ENCODE measurements around the gene MED27. TPM values are rescaled to one million over a fixed set of nuclear protein-coding genes. Genes with fewer than 3 reads are reported as not detected.

MED27 gene
- total and polyA plus RNA-seq, 7 donors = 11.9 to 19.7 (median 15.6) TPM

DNA sequence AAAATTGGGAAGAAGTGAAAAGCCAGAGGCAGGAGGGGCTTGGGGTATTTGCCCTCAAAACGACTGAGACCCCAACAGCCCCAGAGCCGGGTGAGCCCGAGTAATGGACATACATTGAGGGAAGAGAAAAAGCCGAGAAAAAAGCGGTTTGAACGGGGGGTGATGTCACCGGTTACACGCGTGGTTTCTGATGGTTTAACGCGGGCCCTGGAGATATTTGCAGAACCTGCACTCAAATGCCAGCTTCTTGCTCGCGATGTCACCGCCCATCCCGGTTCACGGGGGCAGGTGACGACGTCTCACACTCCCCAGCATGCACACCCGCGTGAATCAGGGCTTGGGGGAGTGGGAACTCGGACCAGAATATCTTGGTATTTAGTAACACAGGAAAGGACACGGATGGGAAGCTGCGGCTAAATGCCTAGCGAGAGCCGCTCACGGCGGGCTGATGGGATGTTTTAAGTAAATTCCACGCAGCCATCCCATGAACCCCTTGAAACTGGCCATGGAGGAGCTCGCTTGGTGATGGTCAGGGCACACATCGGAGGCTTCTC, 237.8 kb downstream of the MED27 start:
- Histone ChIP-seq H3K4me3 (no peak overlapping the region), H3K36me3 (no peaks in the 10 kb centered on the region), H3K4me1 (no peaks in the 10 kb centered on the region), H3K27ac (no peak overlapping the region), H3K9me3 (no peaks in the 10 kb centered on the region), H3K27me3 (peaks cover 0 to 32% (median 5%) of the 10 kb centered on the region in 3 donors)
- WGBS, 2 donors = 77 to 82% methylated on average over 30 of the region's 30 CpGs
- intact Hi-C loops (cut with DNase I) = no loop called here
- no peak for DNase-seq
- TF ChIP-seq POLR2A (IDR thresholded peaks at IDR 0.05) (no peak), EP300 (IDR thresholded peaks at IDR 0.05) (no peak), POLR2AphosphoS5 (IDR thresholded peaks at IDR 0.05) (no peak)
- TF ChIP-seq, protein P1, sequence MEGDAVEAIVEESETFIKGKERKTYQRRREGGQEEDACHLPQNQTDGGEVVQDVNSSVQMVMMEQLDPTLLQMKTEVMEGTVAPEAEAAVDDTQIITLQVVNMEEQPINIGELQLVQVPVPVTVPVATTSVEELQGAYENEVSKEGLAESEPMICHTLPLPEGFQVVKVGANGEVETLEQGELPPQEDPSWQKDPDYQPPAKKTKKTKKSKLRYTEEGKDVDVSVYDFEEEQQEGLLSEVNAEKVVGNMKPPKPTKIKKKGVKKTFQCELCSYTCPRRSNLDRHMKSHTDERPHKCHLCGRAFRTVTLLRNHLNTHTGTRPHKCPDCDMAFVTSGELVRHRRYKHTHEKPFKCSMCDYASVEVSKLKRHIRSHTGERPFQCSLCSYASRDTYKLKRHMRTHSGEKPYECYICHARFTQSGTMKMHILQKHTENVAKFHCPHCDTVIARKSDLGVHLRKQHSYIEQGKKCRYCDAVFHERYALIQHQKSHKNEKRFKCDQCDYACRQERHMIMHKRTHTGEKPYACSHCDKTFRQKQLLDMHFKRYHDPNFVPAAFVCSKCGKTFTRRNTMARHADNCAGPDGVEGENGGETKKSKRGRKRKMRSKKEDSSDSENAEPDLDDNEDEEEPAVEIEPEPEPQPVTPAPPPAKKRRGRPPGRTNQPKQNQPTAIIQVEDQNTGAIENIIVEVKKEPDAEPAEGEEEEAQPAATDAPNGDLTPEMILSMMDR (IDR thresholded peaks at IDR 0.05) = no peak

DNA sequence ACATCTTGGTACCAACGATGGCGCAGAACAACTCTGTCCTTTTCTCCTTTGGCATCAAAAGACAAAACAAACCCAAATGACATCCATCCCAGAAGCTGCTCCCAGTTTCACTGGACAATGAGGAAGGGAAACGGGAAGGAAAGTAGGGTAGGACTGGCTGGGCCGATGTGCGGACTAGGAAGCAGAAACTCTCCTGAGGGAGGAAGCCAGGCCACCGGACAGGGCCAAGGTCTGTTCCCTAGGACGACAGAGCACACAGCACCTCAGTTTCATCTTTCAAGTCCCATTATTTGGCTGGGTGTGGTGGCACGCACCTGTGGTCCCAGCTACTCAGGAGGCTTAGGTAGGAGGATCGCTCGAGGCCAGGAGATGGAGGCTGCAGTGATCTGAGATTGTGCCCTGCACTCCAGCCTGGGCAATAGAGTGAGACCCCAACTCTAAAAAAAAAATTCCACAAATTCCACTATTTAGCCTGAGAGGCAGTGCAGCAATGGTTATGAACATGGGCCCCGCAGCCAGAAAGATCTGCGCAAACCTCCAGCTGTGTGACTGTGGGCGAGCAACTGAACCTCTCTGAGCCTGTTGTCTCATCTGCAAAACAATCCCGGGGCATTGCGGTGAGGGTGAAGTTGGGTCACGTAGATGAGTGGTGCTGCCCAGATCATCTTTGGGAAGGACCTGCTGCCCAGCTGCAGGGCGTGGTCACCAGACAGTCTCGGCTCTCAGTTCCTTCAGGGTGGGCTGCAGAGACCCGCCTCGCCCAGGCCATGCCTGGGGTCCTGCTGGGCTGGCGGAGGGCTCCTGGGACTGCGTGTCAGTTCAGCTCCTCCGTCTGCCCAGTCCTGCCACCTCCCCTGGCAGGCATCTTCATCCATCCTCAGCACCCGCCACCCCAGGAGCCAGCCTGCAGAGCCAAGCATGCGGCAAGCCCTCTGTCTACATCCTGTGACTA, 238.6 kb downstream of the MED27 start:
- TF ChIP-seq, protein P1 (IDR thresholded peaks at IDR 0.05) = no peak
- TF ChIP-seq POLR2A (IDR thresholded peaks at IDR 0.05) (no peak), POLR2AphosphoS5 (IDR thresholded peaks at IDR 0.05) (no peak), EP300 (IDR thresholded peaks at IDR 0.05) (no peak)
- Histone ChIP-seq H3K27me3 (peaks cover 0 to 37% (median 5%) of the 10 kb centered on the region in 3 donors), H3K27ac (no peak overlapping the region), H3K4me3 (no peak overlapping the region), H3K9me3 (no peaks in the 10 kb centered on the region), H3K36me3 (no peaks in the 10 kb centered on the region), H3K4me1 (no peaks in the 10 kb centered on the region)
- intact Hi-C loops (cut with DNase I) = no loop called here
- no peak for DNase-seq
- 86 to 90% methylated on average over 25 of the region's 25 CpGs for WGBS, 2 donors

DNA sequence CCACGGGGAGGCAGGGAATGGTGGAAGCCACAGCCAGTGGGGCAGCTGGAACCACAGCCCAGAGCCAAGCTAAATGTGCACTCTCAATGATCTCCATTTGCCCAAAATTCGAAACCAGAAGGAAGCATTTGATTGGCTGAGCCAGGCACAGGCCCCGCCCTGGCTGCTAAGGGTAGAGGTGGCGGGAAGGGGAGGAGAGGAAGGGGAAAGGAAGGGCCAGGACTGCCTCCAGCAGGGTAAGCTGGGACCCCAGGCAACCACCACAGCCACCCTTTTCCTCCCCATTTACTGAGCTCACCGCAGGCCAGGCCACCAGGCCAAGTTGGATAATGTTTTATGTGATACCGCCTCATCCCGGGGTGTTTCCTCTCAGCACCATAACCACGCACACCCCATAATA, 239.4 kb downstream of the MED27 start:
- Histone ChIP-seq H3K4me3 (no peak overlapping the region), H3K36me3 (no peaks in the 10 kb centered on the region), H3K27ac (no peak overlapping the region), H3K27me3 (peaks cover 0 to 43% (median 5%) of the 10 kb centered on the region in 3 donors), H3K4me1 (peaks cover 0 to 3% (median 0%) of the 10 kb centered on the region in 4 donors), H3K9me3 (no peaks in the 10 kb centered on the region)
- intact Hi-C loops (cut with DNase I) = no loop called here
- WGBS, 2 donors = 76 to 86% methylated on average over 8 of the region's 8 CpGs
- no peak for DNase-seq
- TF ChIP-seq, protein P1 (IDR thresholded peaks at IDR 0.05) = no peak
- TF ChIP-seq EP300 (IDR thresholded peaks at IDR 0.05) (no peak), POLR2A (IDR thresholded peaks at IDR 0.05) (no peak), POLR2AphosphoS5 (IDR thresholded peaks at IDR 0.05) (no peak)

DNA sequence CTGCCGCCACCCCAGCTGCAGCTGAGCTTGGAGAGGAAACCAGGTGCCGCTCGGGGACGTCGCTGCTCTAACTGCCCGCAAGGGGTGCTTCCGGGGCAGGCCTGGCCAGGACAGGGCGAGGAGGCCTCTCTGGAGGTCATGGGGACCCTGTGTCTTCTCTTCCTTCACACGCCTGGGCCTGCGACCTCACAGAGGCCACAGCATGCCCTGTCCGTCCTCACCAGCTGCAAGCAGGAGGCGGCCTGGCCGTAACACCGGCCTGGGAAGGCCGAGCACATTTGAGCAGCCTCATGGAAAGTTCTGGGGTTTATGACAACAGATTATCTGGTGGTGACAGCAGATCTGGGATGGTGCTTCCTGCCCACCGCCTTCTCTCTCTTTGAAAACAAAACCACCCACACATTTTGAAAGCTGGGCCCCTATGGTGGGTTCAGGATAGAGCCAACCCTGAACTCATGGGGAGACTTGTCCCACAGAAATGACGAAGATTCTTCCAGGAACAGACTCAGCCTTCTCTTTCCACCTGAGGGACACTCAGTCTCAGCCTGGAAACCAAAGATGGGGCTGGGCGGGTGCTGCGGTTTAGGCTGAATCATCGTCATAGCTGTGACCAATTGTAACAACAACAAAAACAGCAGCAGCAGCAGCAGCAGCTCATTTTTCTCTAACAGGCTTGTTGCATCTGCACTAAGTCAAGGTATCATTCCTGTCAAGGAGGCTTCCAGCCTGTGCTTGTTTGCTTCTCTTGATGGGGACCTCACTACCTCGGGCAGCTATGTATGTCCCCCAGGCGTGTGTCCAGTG, 240.2 kb downstream of the MED27 start:
- WGBS, 2 donors = 71 to 77% methylated on average over 22 of the region's 22 CpGs
- Histone ChIP-seq H3K4me1 (peaks cover 0 to 10% (median 0%) of the 10 kb centered on the region in 4 donors), H3K4me3 (no peak overlapping the region), H3K27me3 (peaks cover 0 to 48% (median 5%) of the 10 kb centered on the region in 3 donors), H3K36me3 (no peaks in the 10 kb centered on the region), H3K27ac (no peak overlapping the region), H3K9me3 (peaks cover 0 to 3% (median 0%) of the 10 kb centered on the region in 4 donors)
- TF ChIP-seq EP300 (IDR thresholded peaks at IDR 0.05) = no peak
- TF ChIP-seq POLR2AphosphoS5 (IDR thresholded peaks at IDR 0.05) = no peak
- intact Hi-C loops (cut with DNase I) = no loop called here
- no peak for DNase-seq

All from sigmoid colon (tissue), 7 donors.